HG03280 (cell line): ENCODE results near the gene MAML1.
"Not testable (repeated sequence)": the region's sequence is repeated elsewhere in the genome, so short reads cannot be mapped to it uniquely, and the experiment has no call there.

ENCODE experiments used
- ATAC-seq: cut with Tn5 transposase; IDR thresholded peaks from one replicate; pipeline ENCODE4 v1.9.1; 2021; ENCODE audit warnings: mild to moderate bottlenecking, moderate library complexity; ENCODE audit not compliant: unreplicated experiment

The MAML1 gene

DNA sequence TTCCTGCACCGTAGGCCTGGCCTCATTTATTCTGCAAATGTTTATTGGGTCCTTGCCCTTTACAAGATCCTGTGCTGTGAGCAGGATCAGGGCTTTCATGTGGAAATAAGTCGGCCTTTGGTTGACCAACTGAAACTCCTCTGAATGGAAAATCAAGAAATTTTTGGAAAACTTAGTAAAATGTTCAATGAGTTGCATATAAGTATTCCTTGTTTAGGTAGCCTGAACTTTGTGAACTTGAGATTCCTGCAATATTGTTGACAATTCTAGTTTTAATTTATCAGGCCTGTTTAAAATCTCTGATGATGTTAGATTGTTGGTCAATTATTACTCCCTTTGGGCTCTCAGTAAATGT, 1.1 kb downstream of the MAML1 start:
- no peak for ATAC-seq

DNA sequence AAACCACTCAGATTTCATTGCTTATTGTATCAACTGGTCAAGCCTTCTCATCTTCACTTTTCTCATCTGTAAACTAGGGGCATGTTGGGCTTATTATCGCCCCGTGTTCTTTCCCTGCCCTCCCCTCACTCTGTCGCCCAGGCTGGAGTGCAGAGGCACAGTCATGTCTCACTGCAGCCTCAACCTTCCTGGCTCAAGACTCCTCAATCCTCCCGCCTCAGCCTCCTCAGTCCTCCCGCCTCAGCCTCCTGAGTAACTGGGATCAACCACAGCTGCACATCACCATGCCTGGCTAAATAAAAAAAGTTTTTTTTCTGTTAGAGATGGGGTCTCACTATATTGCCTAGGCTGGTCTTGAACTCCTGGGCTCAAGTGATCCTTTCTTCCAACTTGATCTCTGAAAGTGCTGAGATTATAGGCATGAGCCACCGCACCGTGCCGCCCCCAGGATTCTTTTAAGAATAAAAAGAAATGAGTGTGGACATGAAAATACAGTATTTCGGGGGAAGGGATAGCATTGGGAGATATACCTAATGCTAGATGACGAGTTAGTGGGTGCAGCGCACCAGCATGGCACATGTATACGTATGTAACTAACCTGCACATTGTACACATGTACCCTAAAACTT, 2.0 kb downstream of the MAML1 start:
- no peak for ATAC-seq

DNA sequence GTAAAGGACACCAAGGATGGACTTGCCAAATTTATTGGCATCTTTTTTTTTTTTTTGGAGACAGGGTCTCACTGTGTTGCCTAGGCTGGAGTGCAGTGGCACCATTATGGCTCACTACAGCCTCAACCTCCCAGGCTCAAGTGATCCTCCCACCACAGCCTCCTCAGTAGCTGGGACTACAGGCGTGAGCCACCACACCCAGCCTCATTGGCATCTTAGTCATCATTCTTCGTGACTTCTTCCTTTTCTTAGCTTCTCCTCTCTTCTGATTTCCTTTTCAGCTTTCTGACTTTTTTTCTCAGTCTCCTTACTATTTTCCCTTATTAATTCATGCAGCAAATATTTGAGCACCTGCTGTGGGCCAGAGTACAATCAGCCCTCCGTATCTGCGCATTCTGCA, 6.1 kb downstream of the MAML1 start:
- ATAC-seq = no peak

DNA sequence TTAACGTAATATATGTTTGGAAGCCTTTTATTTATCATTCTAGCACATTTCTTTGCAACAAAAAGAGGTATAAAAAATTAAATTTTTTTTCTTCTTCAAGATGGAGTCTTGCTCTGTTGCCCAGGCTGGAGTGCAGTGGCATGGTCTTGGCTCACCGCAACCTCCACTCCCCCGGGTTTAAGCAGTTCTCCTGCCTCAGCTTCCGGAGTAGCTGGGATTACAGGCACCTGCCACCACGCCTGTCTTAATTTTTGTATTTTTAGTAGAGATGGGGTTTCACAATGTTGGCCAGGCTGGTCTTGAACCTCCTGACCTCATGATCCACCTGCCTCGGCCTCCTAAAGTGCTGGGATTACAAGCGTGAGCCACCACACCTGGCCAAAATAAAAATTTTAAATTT, 11.5 kb downstream of the MAML1 start:
- not testable (repeated sequence) for ATAC-seq

DNA sequence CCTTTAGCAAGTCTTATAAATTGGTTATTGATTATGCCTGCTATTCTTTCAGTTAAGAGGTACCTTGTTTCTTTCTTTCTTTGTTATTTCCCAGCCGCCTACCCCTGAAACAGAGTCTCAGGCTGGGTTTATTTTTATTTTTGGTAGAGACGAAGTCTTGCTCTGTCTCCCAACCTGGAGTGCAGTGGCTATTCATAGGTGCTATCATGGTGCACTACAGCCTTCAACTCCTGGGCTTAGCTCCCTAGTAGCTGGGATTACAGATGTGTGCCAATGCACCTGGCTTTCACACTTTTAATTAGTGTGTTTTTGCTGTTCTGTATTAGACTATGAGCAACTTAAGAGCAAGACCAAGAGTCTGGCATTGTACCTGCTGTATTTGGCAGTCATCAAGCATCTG, 14.2 kb downstream of the MAML1 start:
- no peak for ATAC-seq

DNA sequence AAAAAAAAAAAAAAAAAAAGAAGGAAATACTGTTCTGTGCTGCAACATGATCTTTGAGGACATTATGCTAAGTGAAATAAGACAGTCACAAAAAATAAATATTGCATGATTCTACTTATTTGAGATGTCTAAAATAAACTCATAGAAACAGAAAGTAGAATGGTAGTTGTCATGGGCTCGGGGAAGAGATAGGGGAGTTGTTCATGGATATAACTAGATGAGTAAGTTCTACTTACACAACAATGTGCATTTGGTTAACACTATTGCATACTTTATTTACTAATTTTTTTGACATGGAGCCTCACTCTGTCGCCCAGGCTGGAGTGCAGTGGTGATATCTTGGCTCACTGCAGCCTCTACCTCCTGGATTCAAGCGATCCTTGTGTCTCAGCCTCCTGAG, 15.2 kb downstream of the MAML1 start:
- ATAC-seq = no peak

DNA sequence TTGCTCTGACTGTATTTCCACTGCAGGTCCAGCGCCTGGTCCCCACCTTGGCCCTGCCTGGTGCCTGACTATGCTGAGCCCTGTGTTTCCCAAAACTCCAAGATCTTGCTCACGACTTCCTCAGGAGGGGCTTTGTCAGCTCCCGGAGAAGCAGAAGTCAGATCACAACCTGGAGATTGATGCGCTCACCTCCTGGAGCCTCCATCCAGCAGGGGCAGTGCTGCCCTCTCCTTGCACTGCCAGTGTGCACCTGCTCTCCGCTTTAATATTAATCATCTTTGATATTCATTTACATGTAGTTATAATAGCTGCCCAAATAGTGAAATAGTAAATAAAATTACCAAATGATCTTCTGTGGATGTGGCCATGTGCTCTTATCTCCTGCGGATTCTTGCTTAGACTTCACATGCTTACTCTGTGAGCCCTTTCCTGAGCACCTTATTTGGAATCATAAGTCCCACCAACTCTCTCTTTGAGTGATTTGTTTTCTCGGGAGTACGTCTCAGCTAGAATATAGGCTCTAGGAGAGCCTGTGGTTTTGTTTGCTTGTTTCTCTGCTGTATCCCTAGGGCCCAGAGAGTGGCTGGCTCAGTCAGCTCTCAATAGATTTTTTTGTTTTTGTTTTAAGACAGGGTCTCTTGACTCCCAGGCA, 17.4 kb downstream of the MAML1 start:
- no peak for ATAC-seq

DNA sequence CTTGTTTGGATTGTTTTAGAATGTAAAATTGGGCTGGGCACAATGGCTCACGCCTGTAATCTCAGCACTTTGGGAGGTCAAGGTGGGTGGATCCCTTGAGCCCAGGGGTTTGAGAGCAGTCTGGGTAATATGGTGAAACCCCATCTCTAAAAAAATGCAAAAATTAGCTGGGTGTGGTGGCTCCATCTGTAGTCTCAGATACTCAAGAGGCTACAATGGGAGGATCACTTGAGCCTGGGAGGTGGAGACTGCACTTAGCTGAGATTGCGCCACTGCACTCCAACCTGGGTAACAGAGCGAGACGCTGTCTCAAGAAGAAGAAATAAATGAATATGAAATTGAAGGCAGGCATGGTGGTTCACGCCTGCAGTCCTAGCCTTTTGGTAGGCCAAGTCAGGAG, 21.3 kb downstream of the MAML1 start:
- ATAC-seq = no peak

DNA sequence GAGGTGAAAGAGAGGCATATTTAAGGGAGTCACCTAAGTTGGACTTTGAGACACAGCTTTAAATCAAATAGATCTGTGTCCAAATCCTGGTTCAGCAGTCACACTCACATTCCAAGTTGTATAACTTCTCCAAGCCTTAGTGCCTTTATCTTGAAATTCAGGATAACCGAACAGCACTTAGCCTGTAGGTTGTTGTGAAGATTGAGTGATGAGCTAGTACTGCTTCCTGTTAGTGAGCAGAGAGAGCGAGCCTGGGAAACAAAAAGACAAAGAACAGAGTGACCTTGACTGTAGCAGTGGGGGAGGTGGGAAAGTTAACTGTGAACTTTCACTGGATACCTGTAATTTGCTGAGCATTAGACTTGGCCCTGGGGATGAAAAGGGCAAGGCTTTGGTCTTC, 22.4 kb downstream of the MAML1 start:
- ATAC-seq = no peak

DNA sequence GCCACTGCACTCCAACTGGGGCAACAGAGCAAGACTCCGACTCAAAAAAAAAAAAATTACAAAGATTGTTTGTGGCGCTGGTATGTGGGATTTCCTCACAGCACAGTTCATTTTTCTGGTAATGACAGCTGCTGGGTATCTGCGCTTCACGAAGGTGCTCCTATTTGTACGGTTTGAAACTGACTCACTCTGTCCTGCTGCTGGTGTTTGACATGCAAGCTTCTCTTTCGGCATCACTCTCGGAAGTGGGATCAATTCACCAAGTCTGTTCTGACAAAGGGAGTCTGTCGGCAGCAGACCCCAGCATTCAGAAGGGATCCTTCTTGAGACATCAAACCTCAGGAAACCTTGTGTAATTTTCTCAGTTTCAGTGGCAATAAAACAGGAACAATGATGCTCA, 26.3 kb downstream of the MAML1 start:
- ATAC-seq = no peak

DNA sequence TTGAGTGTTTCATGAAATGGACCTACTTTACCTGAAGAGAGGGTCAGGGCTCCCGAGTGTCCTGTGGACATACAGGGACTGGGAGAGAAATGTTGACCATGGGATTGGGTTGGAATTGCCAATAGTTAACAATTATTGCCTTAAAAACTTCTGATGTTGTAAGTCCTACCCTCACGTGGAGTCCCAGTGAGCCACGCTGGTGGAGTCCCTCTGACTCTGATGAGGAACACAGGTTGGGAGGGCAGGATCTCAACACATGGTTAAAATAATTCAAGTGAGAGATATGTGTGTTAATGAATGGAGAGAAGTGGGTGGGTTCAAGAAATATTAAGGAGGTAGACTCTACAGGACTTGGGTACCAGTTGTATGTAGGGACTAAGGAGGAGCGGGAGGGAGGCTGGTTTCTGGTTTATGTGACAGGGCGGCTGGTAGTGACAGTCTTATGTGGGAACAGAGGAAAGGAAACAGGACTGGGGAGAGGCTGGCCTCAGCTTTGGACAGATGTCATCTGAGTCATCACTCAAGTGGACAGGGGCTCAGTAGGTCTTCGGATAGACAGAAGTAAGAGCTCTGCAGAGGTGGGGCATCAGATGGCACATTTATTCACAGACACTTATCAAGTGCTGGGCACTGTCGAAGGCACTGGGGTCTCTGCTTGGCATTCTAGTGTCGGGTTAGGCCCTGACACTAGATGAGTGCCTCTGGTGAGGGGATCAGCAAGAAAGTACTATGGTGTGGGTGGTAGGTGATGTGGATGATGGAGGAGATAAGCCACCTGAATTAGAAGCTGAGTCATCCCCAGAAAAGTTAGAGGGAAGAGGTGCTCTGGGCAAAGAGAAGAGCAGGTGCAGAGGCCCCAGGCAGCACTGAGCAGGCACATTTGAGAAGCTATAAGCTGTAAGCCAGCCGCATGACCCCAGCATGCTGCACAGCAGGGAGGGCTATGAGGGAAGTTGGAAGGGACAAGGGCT, 27.2 kb downstream of the MAML1 start:
- peak; percentile 47 for ATAC-seq

DNA sequence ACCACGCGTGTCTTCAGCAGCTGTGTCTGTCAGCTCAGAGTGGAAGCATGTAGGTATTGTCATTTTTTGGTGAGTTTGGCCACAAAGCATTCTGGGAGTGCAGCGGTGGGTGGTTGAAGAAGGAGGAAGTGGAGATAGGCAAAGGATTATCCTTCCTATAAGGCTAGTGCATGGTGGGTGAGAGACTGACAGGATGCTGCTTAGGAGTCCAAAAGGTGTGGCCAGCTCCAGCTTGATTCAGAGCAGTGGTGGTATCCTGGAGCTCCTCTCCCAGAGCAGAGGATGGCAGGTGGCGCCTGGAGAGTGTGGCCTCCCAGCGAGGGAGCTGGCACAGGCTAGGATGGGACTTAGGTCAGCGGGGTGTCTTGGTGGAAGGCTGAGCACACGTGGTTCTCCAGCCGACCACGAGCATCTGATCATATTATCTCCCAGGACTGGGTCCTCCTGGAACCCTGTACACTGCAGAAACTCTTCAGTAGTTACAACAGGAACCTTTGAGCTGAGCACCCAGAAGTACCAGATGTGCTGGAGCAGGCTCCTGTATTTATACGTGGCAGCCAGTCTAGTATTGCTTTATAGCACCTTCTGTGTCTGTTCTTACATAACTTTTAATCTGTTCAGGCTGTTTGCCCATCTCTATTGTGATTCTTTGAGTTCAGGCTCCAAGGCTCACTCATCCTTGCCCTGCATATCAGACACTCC, 29.6 kb downstream of the MAML1 start:
- no peak for ATAC-seq

DNA sequence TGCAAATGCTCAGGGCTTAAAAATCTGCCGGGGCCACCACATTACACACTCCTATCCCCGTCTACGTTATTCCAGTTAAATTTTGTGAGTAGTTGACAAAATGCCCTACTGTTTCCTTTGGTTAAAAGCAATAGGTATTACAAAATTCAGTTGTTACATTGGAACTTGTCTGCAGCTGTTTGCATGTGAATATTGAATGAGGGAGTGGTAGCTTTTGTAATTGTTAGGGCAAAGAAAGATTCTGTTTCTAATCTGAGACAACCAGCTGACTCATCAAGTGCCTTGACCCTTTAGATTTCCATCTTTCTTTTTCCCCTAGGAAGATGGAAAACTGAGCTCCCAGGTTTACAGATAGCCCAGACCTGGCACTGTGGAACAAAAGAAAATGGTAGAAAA, 30.2 kb downstream of the MAML1 start:
- no peak for ATAC-seq

DNA sequence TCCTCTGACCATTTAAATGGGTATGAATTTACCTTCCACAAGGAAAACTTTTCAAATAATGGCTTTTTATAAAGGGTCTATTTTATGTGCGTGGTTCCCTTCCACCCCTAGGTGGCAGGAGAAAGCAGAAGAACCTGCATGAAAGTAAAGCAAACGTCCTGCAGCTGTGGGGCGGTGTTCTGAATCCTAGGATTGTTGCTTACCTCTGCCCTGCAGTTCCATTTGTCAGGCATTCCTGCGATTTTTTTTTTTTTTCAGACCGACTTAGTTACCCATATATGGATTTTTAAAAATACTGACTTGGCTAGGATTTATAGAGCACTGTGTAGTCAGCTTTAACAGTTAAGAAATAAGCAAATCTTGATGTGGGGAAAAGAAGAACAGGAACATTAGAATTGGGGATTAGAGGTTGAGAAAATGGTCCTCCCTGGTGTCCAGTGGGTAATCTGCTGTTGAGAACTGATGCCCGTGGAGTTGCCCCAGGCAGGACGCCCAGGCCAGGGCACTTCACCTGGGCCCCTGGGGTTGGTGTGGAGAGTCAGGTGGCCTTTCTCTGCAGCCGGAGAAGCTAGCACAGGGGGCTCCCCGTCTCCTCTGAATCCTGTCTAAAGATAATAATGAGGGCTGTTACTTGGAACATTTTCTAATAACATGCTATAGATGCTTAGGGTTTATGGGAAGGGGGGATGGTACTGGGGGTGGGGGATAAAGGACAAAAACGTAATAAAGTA, 30.8 kb downstream of the MAML1 start:
- ATAC-seq = no peak

DNA sequence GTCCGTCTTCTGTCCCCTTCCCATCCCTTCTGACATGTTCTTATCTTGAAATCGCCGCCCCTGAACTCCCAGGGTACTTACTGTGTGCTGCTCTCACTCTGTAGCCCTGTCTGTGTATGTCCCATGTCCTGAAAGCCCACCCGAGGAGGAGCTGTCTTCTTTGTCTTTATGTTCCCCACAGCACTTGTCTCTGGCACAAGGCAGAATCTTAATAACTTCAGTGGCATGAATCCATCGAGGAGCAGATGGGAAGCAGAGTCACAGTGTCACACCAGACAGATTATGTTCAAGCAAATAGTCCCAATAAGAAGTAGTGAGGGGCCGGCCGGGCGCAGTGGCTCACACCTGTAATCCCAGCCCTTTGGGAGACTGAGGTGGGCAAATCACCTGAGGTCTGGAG, 31.4 kb downstream of the MAML1 start:
- no peak for ATAC-seq

DNA sequence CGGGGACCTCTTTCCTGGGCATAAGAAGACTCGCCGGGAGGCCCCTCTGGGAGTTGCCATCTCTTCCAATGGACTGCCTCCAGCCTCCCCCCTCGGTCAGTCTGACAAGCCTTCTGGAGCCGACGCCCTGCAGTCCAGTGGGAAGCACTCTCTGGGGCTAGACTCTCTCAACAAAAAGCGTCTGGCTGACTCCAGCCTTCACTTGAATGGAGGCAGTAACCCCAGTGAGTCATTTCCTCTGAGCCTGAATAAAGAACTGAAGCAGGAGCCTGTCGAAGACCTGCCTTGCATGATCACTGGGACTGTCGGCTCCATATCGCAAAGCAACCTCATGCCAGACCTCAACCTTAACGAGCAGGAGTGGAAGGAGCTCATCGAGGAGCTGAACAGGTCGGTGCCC, 32.8 kb downstream of the MAML1 start:
- no peak for ATAC-seq

DNA sequence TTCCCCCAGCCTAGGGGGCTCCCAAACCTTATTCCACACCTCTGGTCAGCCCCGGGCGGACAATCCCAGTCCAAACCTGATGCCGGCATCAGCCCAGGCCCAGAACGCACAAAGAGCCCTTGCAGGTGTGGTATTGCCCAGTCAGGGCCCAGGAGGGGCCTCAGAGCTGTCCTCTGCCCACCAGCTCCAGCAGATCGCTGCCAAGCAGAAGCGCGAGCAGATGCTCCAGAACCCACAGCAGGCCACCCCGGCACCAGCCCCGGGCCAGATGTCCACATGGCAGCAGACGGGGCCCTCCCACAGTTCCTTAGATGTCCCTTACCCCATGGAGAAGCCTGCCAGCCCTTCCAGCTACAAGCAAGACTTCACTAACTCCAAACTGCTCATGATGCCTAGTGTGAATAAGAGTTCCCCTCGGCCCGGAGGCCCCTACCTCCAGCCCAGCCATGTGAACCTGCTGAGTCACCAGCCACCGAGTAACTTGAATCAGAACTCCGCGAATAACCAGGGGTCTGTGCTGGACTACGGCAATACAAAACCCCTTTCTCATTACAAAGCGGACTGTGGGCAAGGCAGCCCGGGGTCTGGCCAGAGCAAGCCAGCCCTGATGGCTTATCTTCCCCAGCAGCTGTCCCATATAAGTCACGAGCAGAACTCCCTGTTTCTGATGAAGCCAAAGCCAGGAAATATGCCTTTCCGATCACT, 33.6 kb downstream of the MAML1 start:
- ATAC-seq = no peak

DNA sequence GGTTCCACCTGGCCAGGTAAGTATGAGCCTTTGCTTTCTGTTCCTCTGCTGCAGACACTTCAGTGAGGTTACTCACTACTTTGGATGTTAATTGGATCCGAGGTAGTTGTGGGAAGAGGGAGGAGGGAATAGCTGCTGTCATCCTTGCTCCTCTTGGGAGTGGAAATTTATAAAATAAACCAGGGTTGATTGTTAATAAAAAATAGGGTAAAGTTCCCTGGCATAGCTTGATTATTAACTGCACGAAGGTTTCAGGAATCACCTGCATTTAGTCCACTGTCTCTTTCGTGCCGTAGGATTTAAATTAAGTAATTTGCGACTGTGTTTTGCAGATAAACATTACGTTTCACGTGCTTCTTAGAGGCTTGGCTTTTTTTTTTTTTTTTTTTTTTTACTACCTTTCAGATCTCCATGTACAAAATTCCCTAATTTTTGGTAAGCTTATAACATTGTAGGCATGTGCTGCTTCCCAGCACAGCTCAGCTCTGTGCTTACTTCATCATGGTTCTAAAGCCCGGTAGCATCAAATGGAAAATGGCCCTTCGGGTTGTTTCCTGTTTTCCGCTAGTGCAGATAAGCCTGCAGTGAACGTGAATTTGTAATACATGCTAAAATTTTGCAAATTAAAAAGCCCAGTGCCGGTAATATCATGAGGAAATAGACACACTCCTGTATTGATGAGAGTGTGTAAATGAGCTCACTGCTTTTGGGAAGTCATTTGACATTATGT, 34.3 kb downstream of the MAML1 start:
- ATAC-seq = no peak

DNA sequence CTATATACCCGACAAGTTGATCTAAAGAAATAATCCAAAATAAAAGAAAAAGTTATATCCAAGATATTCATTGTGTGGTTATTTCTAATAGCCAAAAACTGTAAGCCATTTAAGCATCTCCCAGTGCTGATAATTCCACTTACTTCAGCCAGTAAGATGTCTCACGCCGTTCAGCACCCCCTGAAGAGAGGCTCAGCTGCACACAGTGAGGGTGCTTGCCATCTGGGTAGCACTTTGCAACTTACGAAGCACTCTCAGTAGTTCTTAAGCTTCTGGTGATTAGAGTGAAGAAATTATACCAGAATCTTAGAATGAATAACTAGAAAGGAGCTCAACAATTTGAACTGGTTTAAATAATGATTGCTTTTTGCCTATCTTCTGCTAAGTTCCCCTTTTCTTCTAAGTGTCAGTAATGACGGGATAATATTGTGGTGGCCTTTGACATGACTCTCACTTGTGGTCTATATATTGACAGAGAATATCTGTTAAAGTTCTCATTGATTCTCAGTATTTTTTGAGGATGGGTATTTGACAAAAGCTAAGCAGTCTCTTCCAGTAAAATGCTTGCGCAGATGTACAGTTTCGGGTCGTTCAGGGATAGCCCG, 35.0 kb downstream of the MAML1 start:
- ATAC-seq = no peak
